ENCODE data around the gene PLCB1. TPM values are rescaled to one million over a fixed set of nuclear protein-coding genes. Genes with fewer than 3 reads are reported as not detected.
A peak's percentile ranks its signal among the peaks of the same experiment; 100 is the strongest.
"Not testable (repeated sequence)": the region's sequence is repeated elsewhere in the genome, so short reads cannot be mapped to it uniquely, and the experiment has no call there.

The PLCB1 gene
- 6.3 TPM for total RNA-seq
- long read RNA-seq, partial matches to known transcripts: 0 of 1 reads
- long read RNA-seq, other reads (novel, unspliced or antisense): 1 of 1 reads

DNA sequence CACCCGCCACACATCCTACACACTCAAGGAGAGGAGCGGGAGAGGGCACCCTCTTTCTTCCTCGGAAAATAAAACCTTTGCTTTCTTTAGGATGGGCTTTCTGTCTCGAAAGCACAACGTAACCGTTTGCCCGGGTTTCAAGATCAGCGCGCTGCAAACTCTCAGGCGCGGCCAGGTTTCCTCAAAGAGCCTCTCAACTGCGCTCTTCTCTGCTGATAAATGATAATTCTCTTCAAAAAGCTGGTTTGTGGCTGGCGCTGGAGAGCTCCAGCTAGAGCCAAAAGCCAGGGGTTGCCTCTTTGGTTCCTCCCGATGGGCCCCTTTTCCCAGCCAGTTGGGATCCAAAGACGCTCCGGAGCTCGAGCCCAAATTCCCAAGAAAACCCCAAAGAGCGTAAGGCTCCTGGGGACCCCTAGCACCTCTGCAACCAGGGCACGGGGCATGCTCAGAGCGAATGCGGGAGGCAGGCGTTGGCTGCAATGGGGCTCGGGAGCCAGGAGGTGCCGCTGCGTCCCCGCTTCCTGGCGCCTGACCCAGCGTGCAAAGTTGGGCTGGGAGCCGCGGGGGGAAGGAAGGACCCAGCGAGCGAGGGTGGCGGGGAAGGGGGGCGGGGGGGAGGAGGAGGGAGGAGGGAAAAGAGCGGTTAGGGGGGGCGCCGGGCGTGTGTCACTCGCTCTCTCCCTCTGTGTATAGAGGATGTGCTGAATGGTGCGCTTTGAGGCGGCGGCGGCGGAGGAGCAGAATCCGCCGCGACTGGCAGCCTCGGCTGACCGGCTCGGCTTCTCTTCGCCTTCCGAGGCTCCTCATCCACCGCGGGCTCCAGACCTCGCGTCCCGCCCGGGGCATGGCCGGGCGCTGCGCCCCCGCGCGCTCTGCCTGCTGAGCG is at the start of gene PLCB1:
PLCB1 (plus strand) TSS at position 669 of the 886 bp plus-strand sequence. CDS start 386 bp downstream, outside the sequence.
- intact Hi-C loops (cut with DNase I): loop anchor here (2.0 kb wide), 2 partner anchors 255 to 587 kb away; no protein-coding TSS in a partner anchor
- ATAC-seq (ENCODE audit: poor library complexity) (peak; percentile 94), DNase-seq (peak; percentile 91)

DNA sequence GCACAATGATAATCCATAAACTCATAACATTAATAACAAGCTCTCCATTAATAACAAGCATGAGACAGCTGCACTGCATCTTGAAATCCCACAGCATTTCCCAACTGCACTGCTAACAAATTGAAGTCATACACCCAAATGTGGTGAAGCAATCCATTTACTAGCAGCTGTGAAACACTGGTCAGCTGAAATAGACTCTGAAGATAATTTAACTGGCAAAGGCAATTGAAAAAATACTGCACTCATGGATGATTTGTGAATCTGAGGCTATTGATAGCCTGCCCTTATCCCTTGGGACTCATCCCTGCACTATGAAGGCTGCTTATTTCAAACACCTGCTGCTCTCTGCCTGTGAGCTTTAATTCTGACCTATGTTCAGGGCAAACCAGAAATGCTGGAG is 49.1 kb upstream of the PLCB1 start:
- intact Hi-C loops (cut with DNase I): no loop called here
- ATAC-seq (ENCODE audit: poor library complexity): peak; percentile 95
- no peak for DNase-seq

DNA sequence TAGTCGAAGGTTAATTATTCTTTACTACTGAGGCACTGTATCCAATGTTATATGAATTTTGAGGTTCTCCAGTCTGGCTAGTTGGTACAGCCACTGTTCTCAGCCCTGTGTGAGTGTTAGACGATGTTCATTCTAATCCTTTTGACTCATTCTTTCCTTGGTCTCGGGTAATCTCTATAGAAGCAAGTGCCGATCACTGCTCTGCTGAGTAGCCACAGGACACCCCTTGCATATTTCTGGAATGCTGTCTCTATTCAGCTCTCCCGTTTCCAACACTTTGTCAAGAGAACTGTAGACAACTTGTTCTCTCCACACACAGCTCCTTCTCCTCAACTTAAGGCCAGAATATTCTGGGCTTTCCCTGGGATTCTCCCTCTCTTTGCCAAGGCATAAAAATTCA is 42.4 kb upstream of the PLCB1 start:
- intact Hi-C loops (cut with DNase I): no loop called here
- ATAC-seq (ENCODE audit: poor library complexity) (no peak), DNase-seq (no peak)

DNA sequence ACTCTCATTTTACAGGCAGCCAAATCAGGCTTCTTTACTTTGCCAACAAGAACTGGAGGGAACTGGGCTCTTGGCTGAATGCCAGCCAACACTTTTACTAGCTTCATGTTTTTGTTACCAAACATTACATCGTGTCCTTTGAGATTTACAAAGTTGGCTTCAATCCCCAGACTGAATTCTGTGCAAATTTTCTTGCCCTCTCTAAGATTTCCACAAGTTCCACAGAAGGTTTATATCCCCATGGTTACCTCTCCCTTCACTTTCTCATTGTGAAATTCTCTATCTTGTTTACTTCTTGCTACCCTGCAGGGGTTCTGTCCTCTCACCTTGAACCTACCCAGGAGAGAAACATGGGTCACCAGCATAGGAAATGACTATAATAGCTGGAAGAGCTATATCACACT is 37.6 kb upstream of the PLCB1 start:
- peak; percentile 79 for DNase-seq
- peak; percentile 79 for ATAC-seq (ENCODE audit: poor library complexity)
- intact Hi-C loops (cut with DNase I): no loop called here

DNA sequence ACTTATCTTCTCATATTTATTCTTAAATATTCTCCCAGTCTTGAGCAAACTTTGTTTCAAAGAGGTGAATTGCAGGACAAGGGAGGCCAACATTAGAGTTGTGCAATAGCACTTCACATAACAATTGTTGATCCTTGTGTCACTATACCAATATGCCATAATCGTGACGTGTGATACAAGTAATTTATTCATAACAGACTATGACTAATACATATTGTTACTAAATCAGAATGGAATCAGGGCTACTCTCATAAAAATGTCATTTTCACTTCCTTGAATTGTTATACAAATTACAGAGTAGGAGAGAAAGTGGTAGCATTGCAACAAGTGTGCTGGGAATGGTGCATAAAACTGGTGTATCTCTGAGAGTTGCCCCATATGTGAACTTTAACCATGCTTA is 37.2 kb upstream of the PLCB1 start:
- intact Hi-C loops (cut with DNase I): no loop called here
- DNase-seq (no peak), ATAC-seq (ENCODE audit: poor library complexity) (peak; percentile 51)

DNA sequence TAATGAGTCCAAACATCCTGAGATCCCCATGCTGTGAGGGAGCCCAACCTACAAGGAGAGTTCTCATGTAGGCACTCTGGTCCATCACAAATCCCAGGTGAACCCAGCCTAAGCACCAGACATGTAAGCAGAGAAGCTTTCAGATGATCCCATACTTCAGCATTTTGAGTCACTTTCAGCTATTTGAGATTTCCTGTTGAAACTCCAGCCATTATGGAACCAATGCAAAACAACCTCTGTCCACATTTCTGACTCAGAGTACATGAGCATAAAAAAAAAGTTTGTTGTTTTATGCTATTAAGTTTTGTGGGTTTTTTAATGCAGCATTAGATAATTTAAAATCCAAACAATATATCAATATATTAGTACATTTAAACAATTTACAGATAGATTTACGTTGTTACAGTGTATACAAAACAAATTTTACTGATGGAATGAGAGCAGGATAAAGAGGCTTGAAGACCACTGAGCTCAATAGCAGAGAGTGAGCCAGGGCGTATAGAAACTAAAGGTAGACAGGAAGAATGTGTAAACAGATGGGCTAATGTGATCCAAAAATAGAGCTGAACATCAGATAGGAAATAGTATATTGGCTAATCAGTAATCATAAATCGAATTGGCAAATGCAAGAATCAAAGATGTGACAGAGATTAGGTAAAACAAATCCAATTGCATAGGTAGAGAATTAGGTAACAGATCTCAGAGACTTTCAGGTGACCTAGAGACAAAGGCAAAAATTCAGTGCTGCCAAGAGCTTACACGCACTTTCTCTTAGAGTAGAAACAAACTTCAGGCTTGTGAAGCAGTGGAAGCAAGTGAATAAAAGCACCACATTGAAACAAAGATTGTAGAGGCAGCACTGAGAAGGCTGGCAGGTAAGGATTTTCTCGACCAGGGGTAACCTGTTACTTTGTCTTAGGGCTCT is 36.2 kb upstream of the PLCB1 start:
- no peak for ATAC-seq (ENCODE audit: poor library complexity)
- intact Hi-C loops (cut with DNase I): no loop called here
- no peak for DNase-seq

DNA sequence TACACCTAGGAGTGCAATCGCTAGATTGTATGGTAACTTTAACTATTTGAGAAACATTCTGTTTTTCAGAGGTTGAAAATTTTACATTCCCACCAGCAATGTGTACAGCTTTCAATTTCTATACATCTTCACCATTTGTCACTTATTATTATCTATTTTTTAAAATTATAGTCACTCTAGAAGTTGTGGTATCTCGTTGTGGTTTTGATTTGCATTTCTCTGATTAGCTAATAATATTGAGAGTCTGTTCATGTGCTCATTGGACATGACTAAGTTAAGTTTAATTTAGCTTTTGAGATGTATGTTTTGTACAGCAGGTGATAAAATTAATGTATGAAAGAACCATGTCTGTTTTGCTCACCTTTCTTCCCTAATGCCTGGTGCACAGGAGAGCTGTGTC is 34.8 kb upstream of the PLCB1 start:
- DNase-seq (no peak), ATAC-seq (ENCODE audit: poor library complexity) (no peak)
- intact Hi-C loops (cut with DNase I): no loop called here

DNA sequence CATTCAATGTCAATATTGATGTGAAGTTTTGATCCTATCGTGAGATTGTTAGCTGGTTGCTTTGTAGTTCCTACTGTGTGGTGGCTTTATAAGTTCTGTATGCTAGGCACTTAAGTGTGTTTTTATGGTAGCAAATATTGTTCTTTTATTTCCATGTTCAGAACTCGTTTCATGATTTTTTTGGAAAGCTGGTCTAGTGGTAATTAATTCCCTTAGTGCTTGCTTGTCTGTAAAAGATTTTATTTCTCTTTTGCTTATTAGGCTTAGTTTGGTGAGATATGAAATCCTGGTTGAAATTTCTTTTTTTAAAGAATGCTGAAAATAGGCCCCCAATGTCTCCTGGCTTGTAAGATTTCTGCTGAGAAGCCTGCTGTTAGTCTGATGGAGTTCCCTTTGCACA is 27.8 kb upstream of the PLCB1 start:
- DNase-seq (no peak), ATAC-seq (ENCODE audit: poor library complexity) (no peak)
- intact Hi-C loops (cut with DNase I): no loop called here

DNA sequence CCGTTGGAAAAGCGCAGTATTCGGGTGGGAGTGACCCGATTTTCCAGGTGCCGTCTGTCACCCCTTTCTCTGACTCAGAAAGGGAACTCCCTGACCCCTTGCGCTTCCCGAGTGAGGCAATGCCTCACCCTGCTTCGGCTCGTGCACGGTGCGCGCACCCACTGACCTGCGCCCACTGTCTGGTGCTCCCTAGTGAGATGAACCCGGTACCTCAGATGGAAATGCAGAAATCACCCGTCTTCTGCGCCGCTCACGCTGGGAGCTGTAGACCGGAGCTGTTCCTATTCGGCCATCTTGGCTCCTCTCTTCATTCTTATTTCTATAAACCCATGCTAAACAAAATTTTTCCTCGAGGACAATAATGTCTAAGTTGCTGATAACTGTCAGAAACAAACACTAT is 17.5 kb upstream of the PLCB1 start:
- intact Hi-C loops (cut with DNase I); ATAC-seq (ENCODE audit: poor library complexity); DNase-seq: not testable (repeated sequence)

DNA sequence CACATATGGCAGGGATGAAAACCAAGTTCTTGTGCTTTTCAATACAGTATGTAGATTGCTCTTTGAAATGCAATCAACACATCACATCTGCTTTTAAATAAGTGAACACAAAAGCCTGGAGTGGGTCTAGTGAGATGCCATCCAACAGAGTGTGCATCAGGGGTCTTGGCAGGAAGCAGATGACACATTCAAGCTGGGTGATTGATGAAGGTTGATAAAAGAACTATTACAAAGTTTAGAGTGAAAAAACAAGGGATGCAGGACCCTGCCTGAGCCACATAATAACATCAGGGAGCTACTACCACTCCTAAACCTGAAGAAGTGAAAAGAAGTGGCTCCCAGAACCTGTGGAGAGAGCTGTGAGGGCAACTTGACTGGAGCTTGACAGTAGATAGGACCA is 16.6 kb upstream of the PLCB1 start:
- intact Hi-C loops (cut with DNase I): no loop called here
- ATAC-seq (ENCODE audit: poor library complexity) (no peak), DNase-seq (no peak)

DNA sequence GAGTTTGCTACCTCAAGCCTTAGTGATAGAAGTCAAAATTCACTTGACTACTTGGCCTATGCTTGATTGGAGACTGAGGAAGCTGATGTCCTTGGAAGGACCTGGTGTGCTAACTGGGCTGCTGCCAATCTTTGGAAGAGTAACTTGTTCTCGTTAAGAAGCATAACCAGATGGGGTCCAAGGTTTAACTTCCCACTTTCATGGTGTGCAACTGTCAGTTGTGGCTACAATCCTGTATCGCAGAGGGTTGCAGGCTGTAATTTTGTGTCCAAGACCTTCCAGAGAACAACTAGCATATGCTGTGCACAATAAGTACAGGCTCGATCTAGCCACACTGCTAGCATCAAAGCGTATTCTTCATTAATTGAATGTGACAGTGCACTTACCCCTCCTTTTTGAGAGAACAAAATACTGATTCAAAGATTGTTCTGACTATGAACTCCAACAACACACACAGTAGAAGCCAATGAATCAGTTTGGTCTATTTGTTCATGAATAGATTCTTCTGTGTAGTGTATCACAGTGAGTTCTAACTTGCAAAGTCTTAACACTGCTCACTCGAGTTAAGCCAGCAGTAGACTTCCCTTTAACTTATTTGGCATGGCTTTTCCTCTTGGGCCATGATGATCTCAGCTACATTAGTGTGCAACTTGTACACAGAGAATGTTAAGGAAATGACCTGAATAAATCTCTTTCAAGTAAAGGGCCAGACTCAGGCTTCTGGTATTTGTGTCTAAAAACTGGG is 15.8 kb upstream of the PLCB1 start:
- intact Hi-C loops (cut with DNase I): no loop called here
- DNase-seq (no peak), ATAC-seq (ENCODE audit: poor library complexity) (peak; percentile 93)

DNA sequence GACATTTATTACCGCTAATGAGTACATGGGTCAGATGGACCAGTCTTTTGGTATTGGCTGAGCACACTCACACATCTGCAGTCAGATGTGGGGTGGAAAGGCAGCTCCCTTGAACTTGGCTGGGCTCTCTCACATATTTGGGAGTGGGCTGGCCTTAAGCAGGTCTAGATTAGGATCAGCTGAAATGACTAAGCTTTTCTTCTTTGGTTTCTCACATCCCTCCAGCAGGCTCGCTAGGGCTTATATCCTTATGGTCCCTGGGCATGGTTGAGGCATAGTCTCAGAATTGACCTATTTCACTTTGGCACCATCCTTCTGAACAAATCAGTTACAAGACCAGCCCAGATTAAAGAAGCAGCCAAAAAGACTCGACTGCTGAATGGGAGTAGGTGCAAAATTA is 14.4 kb upstream of the PLCB1 start:
- ATAC-seq (ENCODE audit: poor library complexity): no peak
- DNase-seq: no peak
- intact Hi-C loops (cut with DNase I): no loop called here

DNA sequence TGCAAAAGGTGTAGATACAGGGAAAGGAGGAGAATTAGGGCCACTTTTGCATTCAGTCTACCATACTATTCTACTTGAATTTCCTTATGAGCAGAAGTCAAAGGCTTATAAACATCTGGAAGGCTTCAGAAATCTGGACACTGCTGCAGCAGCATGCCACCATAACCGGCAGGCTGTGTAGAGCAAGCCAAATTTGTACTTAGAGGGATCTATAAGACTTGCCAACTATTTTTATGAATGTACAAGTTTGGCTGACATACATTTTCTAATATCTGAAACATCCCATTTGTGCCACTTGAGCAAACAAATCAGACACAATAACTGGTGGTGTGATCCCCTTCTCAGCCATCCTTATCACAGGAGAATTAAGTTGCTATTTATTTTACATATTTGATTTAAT is 14.0 kb upstream of the PLCB1 start:
- intact Hi-C loops (cut with DNase I): no loop called here
- ATAC-seq (ENCODE audit: poor library complexity) (no peak), DNase-seq (no peak)

DNA sequence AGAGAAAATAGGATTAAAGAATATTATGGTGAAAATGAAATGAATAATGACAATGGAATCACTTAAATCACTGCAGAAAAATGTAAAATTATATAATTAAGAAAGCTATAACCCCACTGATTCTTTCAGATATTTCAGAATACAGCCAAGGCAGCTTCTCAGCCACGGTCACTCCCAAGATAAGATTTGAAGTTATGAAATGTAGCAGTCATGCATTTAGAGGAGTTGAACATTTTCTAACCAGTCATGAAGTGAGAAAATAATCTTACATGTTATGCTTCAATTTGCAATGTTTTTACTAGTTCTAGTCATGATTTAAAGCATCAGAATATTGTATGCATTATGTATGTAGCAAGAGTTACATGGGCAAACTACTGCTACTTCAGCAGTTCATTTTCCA is 13.3 kb upstream of the PLCB1 start:
- intact Hi-C loops (cut with DNase I): no loop called here
- ATAC-seq (ENCODE audit: poor library complexity) (peak; percentile 34), DNase-seq (no peak)

DNA sequence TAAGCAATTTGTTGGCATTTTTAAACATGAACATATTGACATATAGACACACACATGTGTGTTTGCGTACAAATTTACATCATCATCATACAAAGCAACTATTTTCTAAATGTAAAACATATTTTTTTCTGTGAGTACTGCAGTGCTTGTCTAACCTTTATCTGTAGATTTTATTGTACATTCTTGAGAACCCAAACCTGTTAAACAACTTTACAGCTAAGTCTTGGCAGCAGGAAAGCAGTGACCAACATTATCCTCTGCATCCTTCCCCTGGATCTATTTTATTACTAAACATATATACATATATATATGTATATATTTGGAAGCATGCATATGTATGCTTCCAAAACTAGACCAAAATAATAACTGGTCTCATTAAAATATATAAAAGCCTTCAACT is 10.4 kb upstream of the PLCB1 start:
- intact Hi-C loops (cut with DNase I): no loop called here
- DNase-seq (no peak), ATAC-seq (ENCODE audit: poor library complexity) (no peak)

DNA sequence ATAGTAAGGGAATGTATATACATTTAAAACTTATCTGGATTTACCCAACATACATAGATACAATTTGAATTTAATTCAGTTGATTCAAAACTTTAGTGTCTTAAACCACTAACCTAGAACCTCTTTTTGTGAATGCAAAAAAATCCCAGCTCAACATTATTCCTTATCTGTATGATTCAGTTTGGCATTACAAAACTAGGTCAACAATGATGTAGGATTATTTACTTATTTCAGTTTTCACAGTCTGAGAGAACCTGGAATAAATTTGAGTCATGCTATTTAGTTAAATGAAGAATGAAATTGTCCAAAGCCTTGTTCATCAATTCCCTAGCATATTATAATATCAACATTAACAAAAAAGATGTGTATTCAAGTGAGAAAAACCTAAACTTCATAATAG is 7.4 kb upstream of the PLCB1 start:
- intact Hi-C loops (cut with DNase I): no loop called here

DNA sequence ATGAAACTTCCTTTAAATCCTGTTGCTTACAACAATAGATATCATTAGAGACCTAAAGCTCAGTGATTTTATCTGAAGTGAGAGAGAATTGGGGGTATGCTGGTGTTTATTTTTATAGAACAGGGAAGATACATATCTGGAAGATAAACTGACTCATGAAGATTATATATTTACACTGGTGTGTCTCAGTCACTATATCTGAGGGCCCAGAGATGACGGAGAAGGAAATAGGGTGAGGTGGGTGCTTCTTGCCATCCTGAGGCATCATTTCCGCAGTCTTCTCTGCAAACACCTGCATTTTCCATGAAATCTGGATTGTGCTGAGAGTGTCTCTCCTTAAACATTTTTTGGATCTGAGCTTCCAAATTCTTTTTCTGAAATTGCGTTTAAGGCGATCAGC is 5.9 kb upstream of the PLCB1 start:
- ATAC-seq (ENCODE audit: poor library complexity) (no peak), DNase-seq (no peak)
- intact Hi-C loops (cut with DNase I): no loop called here

More for the DNA sequence above, 7.4 kb upstream of the PLCB1 start:
- DNase-seq: no peak
- ATAC-seq (ENCODE audit: poor library complexity): no peak

DNA sequence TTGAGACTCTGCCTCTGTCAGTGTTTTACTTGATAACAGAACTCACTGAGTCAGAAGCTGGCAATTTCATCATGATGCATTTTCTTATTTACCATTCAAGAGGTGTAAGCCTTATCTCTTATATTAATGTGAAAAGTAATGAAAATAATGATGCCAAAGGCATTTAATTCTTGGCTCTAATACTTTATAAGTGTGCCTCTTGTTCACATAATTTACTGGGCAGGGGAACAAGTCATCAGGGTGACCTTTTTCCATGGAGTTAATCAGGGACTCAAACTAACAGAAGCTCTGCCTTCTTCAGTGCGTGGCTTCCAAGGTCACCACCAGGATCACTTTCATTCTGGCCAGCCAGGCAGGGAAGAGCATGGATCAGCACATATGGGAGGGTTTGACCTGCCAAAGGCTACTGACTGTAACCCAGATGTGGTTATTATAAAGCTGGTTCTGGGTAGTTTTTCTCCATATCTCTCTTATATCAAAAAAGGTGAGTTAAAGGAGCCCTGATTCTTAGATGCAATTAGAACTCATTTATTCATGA is 5.2 kb upstream of the PLCB1 start:
- DNase-seq: no peak
- no peak for ATAC-seq (ENCODE audit: poor library complexity)
- intact Hi-C loops (cut with DNase I): no loop called here
